Activated CD4-positive, alpha-beta T cell treated with anti-CD3 and anti-CD28 coated beads, Interleukin-2, Interleukin-6, amounts not matched to agents 100 ng/mL and 50 ng/mL, durations not matched to agents 16 hours and 8 hours (primary cell): ENCODE results near the gene ENTR1.
"Not testable (repeated sequence)": the region's sequence is repeated elsewhere in the genome, so short reads cannot be mapped to it uniquely, and the experiment has no call there.

ENCODE experiments used
- DNase-seq: peaks from one replicate; pipeline ENCODE4 v3.0.0-alpha.2; 2020

The ENTR1 gene

DNA sequence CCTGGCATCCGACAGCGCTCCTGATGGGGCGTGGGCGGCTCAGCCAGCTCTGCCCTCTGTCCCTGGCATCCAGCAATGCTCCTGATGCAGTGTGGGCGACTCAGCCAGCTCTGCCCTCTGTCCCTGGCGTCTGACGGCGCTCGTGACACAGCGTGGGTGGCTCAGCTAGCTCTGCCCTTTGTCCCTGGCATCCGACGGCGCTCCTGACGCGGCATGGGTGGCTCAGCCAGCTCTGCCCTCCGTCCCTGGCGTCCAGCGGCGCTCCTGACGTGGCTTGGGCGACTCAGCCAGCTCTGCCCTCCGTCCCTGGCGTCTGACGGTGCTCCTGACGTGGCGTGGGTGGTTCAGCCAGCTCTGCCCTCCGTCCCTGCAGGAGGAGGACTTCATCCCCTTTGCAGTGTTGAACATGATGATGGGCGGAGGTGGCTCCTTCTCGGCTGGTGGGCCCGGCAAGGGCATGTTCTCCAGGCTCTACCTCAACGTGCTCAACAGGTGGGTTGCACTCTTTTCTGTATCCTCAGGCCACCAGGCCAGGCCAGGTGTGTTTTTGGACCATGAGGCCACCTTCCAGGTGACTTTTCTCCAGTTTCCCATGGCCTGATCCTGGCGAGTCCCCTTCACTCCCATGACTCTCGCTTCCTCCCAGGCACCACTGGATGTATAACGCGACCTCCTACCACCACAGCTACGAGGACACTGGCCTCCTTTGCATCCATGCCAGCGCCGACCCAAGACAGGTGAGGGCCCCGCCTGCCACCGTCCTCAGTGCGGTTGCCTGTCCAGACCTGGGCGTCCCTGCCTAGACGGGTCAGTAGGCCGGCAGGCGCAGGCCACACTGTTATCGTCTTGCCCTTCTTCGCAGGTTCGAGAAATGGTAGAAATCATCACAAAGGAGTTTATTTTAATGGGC lies 8.0 kb upstream of the ENTR1 start:
- DNase-seq, result no peak

DNA sequence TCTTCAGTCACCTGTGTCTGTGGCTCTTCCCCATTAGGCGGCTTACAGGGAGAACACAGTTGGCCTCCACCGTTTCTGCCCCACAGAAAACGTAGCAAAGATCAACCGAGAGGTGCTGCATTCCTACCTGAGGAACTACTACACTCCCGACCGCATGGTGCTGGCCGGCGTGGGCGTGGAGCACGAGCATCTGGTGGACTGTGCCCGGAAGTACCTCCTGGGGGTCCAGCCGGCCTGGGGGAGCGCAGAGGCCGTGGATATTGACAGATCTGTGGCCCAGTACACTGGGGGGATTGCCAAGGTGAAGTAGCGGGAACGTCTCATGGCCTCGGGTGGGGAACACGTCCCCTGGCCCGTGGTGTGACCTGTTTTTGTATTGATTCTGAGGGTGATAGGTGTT lies 6.5 kb upstream of the ENTR1 start:
- DNase-seq, result no peak

DNA sequence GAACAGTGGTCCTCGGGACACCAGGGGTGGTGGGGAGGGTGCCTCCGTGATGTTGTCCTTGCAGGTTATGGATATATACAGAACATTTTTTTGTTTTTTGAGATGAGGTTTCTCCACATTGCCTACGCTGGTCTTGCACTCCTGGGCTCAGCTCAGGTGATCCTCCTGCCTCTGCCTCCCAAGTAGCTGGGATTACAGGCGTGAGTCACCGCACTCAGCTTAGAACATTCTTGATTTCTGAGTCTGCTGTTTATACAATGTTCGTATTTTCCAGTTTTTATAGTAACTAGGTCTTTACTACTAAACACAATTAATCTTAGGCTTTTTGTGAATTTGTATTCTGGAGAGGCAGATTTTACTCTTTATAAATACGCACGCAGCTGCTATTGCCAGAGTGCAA lies 6.0 kb upstream of the ENTR1 start:
- DNase-seq, result no peak

DNA sequence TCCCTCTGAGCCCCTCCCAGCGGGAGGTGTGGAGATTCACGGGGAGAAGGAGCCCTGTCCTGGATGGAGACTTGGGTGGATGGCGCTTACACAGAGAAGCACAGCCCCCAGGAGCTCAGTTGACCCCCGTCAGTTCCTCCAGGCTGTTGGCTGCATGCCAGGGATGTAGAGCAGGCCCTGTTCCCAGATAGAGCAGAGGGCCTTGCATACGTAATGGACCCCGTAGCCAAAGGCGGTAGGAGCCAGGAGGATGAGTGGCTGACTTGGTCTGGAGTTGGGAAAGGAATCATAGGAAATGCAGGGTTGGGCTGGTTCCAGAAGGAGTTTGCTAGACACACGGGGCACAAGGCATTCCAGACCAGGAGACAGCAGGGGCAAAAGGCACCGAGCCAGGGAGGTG lies 2.5 kb upstream of the ENTR1 start:
- DNase-seq, result no peak

DNA sequence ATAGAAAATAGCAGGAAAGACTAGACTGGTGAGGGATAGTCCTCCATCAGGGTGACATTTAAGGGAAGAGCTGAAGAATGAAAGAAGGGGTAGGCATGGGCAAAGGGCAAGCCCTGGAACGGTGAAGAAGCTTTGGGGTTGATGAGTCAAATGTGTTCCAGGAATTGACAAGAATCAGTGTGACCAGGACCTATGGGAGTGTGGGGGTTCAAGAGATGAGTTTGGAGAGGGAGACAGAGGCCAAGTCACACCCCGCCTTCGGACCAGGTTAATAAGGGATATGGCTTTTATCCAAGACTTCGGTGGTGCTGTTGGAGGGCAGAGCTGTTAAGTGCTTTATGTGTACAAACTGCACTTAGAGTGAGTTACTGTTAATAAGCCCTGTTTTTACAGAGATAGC lies 964 bp upstream of the ENTR1 start:
- DNase-seq, result peak; percentile 29

DNA sequence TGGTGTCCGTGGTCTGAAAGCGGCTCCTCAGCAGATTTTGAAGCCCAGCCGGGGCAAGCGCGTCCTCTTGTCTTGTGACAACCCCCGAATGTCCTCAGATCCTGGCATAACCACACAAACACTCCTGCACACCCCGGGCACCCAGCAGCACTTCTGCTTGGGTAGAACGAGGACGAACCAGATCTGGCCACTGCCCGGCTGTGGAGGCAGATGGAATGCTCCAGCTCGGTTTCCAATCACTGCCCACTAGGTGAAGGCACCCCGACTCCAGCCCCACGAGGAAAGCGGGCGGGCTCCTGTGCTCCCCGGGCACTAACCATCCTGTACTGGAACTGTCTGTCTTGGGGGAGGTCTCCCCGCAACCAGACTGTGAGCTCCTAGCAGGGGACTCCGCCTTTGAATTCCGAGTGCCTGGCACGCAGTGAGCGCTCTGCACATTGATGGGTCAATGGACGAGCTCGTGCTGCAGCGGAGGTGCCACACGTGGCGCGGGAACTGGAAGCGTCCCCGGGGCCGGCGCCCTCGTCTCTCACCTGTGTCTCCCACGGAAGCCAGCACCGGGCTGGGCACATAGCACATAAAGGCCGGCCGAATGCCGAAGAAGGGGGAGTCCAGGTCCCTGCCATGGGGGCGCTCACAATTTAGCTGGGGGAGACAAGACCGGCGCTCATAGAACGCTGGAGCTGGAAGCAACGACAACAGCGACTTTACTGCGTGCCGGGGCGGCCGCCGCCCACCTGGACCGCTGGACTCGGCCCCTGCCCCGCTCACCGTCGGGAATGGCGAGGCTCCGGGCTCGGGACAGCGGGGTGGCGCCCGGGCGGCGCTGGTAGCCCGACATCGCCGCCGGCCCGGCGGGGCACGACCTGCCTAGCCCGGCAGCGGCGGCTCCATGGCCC lies 608 bp downstream of the ENTR1 start:
- DNase-seq, result peak; percentile 51

DNA sequence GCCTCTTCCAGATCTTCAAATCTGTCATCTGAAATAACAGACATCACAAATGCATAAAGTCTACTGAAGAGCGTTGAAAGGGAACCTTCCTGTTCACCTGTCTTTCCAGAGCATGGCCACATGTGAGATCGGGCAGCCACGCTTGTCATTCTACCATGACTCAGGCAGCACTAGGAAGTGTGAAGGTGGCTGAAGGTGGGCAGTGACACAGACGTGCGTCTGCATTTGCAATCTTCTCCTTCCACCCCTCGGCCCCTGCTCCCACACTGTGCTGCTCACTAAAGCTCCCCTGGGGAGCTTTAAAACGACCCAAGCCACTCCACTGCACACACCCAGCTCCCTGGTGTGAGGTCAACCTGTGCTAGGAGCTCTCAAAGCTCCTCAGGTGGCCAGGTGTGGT lies 2.5 kb downstream of the ENTR1 start:
- peak; percentile 51 for DNase-seq

DNA sequence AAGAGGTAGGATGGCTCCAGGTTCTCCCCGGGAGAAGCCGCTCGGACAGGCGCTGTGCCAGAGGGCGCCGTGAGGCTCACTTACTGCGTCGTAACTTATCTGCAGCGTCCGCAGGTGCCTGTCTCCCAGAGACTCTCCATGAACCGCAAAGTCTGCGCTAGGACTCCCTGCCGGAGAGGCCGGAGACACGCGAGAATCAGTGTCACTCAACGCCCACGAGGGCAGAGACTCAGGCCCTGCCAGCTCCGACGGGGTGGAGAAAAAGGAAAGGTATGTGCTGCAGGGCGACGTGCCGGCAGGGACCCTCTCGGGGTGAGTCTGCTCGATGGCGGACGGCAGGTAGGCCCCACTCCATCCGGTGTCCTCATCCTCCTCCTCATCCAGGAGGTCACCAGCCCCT lies 3.4 kb downstream of the ENTR1 start:
- DNase-seq, result not testable (repeated sequence)

DNA sequence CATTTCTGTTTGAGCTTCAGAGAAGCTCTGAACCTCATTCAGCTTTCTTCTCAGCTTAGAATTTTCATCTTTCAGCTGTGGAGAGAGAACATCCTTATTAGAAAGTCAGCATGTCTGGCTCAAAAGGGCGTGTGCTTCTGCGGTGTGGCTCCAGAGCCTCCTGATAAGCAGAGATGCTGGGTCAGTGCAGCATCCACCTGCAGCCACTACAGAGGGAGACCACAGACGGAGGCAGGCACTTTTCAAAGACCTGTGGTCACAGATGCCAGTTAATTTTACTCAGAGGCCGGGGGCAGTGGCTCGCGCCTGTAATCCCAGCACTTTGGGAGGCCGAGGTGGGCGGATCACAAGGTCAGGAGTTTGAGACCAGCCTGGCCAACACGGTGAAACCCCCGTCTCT lies 4.5 kb downstream of the ENTR1 start:
- not testable (repeated sequence) for DNase-seq

DNA sequence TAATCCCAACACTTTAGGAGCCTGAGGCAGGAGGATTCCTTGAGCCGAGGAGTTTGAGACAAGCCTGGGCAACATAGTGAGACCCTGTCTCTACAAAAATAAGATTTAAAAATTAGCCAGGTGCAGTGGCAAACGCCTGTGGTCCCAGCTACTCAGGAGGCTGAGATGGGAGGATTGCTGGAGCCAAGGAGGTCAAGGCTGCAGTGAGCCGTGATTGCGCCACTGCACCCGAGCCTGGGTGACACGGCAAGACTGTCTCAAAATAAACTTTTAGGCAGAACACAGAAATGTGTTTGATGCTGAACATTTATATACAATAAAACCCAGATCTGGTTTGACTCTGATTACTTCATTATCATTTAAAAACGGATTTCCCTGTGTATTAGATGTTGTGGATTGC lies 4.9 kb downstream of the ENTR1 start:
- DNase-seq, result no peak

DNA sequence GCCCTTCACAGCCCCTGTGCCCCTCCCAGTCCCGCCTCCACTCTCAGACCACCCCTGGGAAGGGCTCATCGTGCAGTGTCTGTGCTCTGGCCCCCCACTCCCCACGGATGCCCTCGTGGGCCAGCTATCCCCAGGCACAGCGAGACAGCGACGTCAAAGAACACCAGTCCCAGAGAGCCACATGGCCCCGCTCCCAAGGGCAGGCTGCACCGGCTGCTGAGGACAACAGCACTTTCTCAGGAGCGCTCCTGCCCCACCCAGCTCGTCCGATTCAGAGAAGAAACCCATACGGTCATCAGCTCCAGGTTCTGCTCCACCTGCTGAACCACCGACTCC lies 5.6 kb downstream of the ENTR1 start:
- no peak for DNase-seq

DNA sequence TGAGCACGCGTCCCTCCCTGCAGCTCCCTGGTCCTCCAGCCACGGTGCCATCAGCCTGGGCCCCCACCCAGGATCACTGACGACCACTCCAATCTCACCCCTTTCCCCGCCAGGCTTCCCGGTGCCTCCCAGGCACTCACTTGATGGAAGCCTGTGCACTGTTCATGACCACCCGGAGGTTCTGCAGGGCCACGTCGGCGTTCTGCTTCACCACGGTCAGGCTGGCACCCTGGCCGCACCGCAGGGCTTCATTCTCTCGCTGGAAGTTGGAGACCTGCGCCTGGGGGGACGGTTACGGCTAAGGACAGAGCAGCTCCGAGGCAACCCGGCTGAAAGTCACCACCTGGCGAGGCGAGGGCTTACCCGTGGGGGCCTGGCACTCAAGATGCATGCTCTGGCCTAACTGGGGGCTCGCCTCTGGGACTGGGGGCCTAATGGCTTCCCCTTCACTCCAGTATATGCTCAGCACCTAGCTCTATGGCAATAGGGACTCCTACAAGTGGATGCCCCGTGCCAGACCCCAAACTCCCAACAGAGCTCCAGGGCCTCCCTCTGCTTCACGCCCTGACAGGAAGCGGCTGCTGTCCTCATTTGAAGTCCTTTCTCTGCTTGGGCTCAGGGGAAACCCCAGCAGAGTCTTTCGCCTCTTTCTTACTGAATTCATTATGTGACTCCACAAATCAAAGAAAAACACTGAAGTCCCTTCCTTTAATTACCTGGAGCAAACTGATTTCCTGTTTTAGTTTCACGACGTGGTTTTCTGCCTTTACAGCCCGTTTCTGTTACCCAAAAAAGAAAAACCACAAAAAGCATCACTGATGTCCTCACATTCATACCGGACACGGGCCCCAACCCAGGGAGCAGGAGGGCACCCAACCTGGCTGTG lies 6.3 kb downstream of the ENTR1 start:
- DNase-seq, result peak; percentile 73

DNA sequence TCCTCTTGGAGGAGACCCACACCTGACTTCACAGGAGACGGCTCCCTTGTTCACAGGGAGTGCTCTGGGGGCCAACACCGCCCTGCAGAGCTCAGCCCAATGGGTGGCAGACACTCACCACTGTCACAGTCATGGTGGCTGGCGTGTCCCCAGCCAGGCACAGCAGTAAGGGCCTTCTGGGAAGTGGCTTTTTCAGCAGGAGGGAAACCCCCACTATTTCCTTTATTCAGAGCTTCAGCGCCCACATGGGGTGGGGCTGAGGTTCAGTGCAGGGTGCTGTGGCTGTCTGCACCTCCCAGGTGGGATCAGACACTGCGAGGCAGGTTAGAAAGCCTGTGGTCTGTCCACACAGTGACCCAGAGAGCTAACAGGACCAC lies 6.9 kb downstream of the ENTR1 start:
- DNase-seq, result peak; percentile 88

DNA sequence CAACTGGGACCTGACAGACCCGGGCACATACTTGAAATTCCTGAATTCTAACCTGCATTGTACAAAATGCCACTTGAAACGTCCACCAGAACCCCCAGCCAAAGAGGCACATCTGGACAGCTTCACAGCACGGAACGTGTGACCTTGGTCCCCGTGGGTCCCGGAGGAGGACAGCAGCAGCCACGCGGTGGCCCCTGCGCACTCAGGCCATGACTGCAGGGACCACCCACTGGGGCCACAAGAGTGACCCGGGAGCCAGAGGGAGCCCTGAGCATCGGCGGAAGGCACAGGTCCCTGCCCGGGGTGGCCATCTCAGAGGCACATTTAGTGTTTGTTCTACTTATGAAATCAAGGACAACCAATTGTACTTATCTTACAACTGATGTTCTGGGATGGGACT lies 8.3 kb downstream of the ENTR1 start:
- DNase-seq, result no peak

DNA sequence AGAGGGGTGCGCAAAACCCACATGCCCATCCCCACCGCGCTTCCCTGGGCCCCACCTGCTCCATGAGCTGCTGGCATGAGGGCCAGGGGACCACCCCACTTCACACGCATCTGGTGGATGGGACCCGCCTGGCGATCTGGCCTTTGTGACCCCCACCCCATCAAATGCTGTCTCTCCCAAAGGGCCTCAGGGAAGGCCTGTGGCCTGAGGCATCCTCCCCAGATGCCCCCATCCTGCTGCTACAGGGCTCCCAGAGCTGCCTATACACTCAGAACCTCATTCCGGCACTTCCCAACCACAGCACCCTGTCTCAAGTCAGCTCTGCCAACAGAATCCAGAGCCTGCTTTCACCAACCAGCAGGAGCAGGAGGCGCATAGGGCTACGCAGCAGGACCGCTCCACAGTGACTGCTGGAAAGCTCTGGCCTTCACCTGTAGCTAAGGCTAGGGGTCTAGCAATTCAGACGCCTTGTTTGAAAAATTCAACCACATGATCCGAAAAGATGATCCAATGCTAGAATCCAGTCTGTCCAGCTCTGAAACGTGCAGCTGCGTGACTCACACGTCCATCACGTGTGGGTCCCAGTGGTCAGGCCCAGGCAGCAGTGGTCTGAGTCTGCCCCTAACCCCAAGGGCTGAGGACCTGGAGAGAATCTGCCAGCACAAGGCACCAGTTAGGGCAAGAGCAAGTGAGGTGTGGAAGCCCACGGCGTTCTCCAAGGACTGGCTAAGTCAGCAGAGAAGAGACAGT lies 9.1 kb downstream of the ENTR1 start:
- no peak for DNase-seq

DNA sequence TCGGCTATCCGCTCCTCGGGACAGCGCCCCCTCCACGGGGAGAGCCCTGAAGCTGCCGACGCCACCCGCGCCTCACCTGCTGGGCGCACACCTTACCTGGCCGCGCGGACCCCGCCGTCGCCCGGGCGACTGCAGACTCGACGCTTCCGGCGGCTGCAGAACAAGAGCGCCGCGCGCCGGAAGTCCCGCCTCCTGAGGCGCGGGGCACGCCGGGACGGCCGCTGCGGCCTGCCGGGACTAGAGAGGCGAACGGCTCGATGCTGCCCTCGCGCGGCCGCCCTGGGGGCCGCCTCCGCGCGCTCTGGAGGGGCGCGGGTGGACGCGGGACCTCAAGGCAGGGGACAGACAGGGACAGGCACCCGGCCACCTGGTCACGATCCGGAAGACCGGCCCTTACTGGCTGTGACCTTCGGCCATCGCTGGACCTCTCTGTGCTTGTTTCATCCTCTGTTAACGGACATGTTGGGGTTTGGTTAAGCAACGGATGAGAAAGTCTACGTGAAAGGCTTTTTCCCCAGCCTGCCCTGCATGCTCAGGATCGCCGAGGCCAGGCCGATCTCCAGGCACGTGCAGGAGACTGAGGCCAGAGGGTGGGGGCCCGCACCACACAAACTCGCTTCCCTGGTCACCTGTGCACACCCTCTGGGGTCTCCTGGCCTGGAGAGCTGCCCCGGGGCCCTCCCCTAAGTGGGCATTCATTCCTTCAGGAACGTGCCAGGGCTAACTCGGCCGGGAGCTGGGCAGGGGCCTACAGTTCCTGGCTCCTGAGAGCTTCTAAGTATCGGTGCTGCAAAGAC lies 10.2 kb downstream of the ENTR1 start, which contains the start of gene SNAPC4:
Gene SNAPC4 (minus strand): TSS at position 133 of the 797 bp plus-strand sequence. CDS start 1,742 bp downstream, outside the sequence.
- DNase-seq, result peak; percentile 95

DNA sequence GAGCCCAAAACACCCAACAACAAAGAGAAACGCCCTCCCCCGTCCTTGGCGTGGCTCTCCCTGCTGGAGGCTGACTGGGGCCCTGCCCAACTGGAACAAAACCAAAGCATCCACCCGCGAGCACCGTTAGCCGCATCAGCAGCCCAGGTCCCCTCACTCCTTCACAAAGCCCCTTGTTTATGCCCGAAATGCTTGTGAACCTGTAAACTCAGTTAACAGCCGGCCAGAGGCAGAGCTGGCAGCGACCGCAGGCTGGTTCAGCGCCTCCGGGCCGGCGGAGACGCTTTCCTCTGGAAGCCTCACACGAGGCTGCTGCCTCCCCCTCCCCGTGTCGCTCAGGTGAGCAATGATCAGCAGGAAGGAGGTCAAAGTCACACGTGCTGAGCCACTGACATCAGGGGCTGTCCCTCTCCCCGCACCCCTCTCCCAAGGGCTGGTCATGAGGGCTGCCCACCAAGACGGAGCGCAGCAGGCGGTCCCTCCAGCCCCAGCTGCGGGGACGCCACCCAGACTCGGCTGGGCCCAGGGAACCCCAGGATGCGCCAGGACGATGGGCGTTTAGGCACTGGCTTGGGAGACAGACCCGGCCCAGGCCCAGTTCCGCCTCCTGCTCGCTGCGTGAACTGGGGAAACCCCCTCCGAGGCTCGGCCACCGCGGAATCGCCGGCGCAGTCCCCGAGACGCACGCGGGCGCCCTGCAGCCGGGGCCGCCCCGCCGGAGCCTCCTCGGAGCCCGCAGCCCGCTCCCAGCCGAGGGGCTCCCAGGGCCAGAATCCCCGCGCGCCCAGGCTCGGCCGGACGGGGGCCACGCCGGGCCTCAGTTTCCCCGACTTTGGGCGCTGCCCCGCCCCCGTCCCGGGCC lies 11.0 kb downstream of the ENTR1 start:
- DNase-seq, result peak; percentile 51

DNA sequence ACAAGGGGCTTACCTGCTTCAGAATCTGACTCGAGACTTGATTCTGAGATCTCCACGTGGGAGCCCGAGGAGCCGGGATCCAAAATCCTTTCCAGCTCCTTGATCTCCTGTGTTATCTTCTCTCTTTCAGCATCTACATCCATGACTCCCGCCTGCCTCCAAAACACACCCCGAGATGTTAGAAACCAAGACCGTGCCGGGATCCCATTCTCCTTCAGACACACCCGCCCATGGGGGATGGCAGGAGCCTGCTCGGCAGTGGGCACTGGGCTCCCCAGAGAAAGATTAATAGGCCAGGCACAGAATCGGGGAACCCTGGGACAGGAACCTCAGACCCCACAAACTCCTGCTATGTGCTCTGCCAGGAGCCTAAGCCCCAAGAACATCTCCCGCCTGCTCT lies 12.1 kb downstream of the ENTR1 start:
- DNase-seq, result no peak

DNA sequence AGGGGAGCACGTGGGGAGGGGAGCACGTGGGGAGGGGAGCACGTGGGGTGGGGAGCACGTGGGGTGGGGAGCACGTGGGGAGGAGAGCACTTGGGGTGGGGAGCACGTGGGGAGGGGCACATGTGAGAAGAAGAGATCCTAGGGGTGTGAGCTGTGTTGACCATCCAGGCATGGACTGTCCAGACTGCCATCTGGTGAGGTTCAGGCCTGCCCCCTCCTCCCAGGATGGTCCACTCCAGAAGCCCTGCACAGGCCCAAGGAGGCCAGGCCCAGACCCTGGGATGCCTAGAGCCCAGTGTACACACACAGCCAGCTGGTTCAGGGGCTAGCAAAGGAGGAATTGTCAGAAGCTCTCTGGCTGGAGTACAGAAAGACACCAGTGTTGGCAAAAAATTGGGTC lies 12.8 kb downstream of the ENTR1 start:
- no peak for DNase-seq

DNA sequence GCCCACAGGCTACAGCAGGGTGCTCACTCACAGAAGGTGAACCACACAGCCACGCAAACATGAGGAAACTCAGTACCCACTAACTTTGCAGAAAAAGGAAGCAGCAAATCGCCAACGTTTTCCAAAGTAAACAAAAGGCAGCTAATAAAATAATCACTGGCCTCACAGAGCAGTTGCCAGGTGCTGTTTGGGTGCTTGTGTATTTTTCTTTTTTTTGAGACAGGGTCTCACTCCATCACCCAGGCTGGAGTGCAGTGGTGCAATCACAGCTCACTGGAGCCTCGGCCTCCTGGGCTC lies 14.2 kb downstream of the ENTR1 start:
- DNase-seq, result no peak
